Tibial artery (tissue), 4 donors: ENCODE measurements around the gene UBXN1.
"Not testable (repeated sequence)": the region's sequence is repeated elsewhere in the genome, so short reads cannot be mapped to it uniquely, and the experiment has no call there.

Experiments
- DNase-seq, 2 donors: peaks; one replicate each; pipeline ENCODE4 v3.0.0-alpha.2; 2019
- H3K27ac ChIP-seq, 2 donors: fragments of 200-600 bp; sonication (generic) in 1 of 2; 1 replicate in 1 of 2; 2 replicates in 1 of 2; pipeline ENCODE4 v1.5.1; 2018 to 2019; ENCODE audit warnings: mild to moderate bottlenecking in 1 of 2
- H3K27me3 ChIP-seq, 2 donors: fragments of 200-600 bp; sonication (generic) in 1 of 2; one replicate each; pipeline versions ENCODE4 v1.5.1 to v1.6.0; 2016 to 2019
- H3K36me3 ChIP-seq, 3 donors: fragments of 200-600 bp; sonication (generic) in 2 of 3; one replicate each; pipeline ENCODE4 v1.5.1; 2016 to 2019; ENCODE audit warnings: mild to moderate bottlenecking in 2 of 3
- H3K4me1 ChIP-seq, 4 donors: fragments of 200-600 bp; sonication (generic) in 2 of 4; 1 replicate in 3 of 4; 2 replicates in 1 of 4; pipeline ENCODE4 v1.5.1; 2016 to 2019
- H3K4me3 ChIP-seq, 2 donors: fragments of 200-600 bp; sonication (generic) in 1 of 2; 1 replicate in 1 of 2; 2 replicates in 1 of 2; pipeline ENCODE4 v1.5.1; 2018 to 2019; ENCODE audit warnings: mild to moderate bottlenecking in 2 of 2
- H3K9me3 ChIP-seq, 3 donors: fragments of 200-600 bp; sonication (generic) in 1 of 3; one replicate each; pipeline ENCODE4 v1.5.1; 2016 to 2019
- CTCF ChIP-seq, 2 experiments: fragments of 200-600 bp in 1 of 2; fragments of 450-650 bp in 1 of 2; IDR thresholded peaks; one replicate each; pipeline ENCODE4 v1.5.1; 2017 to 2019; ENCODE audit warnings: antibody characterized with exemption in 2 of 2, mild to moderate bottlenecking in 1 of 2, moderate library complexity in 1 of 2
- intact Hi-C: fragments of 100-400 bp; cut with DNase I; formaldehyde crosslinking; loops from one replicate; pipeline ENCODE4 v1.15.0; 2023; ENCODE audit warnings: low total_unique reads

UBXN1 gene

GRCh38 chr11:62664405-62665074, 14.3 kb downstream of the UBXN1 start:
- Histone ChIP-seq H3K4me1 (peaks cover 7 to 34% (median 20%) of the 10 kb centered on the region in 4 donors), H3K36me3 (peaks cover 8 to 27% (median 10%) of the 10 kb centered on the region in 3 donors), H3K9me3 (no peaks in the 10 kb centered on the region), H3K27ac (peak overlapping the region; percentile 87 to 96), H3K4me3 (peak overlapping the region; percentile 87 to 96), H3K27me3 (no peaks in the 10 kb centered on the region)
- no peak for TF ChIP-seq CTCF (IDR thresholded peaks at IDR 0.05)
- intact Hi-C loops = no loop called here
- DNase-seq = no peak

DNA sequence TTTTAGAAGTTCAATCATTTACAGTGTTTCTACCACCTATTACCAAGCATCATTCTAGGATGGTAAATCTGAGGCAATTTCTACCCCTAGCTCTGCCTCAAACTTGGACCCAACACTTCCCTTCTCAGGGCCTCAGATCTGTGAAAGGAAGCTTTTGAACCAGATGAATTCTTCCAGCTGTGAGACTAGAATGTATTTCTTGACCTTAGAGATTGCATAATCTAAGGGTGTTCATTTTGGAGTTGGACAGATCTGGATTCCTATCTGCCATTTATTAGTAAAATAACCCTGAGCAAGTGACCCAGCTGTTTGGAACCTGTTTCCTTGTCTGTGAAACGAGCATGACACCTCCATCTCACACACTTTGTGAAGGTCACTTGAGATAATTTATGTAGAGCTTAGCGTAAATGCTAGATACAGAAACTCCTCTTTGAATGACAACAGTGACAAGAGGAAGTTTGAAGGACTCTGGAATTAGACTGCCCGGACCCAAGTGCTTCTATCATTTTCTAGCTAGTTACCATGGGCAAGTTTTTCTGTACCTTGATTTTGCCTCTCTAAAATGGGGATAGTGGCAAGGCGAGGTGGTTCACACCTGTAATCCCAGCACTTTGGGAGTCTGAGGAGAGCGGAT, 22.0 kb downstream of the UBXN1 start:
- Histone ChIP-seq H3K36me3 (no peaks in the 10 kb centered on the region), H3K4me1 (peaks cover 0 to 8% (median 6%) of the 10 kb centered on the region in 4 donors), H3K27ac (no peak overlapping the region), H3K27me3 (no peaks in the 10 kb centered on the region), H3K4me3 (no peak overlapping the region), H3K9me3 (no peaks in the 10 kb centered on the region)
- no peak for TF ChIP-seq CTCF (IDR thresholded peaks at IDR 0.05)
- no peak for DNase-seq
- intact Hi-C loops = no loop called here

GRCh38 chr11:62654297-62654696, 24.6 kb downstream of the UBXN1 start:
- H3K9me3 ChIP-seq = no peaks in the 10 kb centered on the region
- H3K27me3 ChIP-seq = no peaks in the 10 kb centered on the region
- H3K4me3 ChIP-seq = no peak overlapping the region
- H3K36me3 ChIP-seq = peaks cover 4 to 14% (median 7%) of the 10 kb centered on the region in 3 donors
- intact Hi-C loops = no loop called here
- H3K27ac ChIP-seq = no peak overlapping the region
- H3K4me1 ChIP-seq = peaks cover 0 to 15% (median 10%) of the 10 kb centered on the region in 4 donors
- no peak for TF ChIP-seq CTCF (IDR thresholded peaks at IDR 0.05)
- DNase-seq = no peak

DNA sequence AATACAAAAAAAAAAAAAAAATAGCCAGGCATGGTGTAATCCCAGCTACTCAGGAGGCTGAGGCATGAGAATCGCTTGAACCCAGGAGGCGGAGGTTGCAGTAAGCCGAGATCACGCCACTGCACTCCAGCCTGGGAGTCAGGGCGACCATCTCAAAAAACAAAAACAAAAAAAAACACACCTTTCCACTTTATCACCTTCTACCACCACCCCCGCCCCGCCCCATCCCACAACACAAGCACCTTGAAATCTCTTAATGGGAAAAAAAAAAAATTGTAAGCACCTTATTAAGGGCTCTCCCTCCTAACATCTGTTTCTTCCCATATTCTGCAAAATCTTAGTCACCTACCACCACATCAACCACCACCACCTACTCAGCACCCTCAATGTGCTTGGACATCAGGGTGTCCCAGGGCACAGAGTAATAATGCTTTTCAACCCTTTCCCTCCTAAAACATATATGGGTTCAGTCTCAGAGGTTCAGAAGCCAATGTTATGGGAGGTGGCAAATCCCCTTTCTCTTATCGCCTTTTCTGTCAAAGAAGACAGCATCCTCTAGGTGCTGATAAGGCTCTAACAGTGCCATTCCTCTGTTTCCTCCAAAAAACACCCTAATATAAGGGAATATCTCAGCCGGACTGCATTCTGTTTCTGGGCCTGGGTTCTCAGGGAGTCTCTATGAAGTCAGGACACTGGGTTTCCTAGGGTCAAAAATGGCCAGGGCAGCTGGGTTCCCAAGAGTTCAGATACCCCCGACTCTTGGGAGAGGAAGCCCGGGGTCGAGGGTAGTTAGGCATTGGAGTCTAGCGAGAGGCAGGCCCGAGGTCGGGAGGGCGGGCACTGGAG, 26.5 kb downstream of the UBXN1 start:
- peaks cover 0 to 18% (median 11%) of the 10 kb centered on the region in 4 donors for H3K4me1 ChIP-seq
- no peaks in the 10 kb centered on the region for H3K9me3 ChIP-seq
- H3K27ac ChIP-seq = peak overlapping the region; percentile 81 to 96
- no peaks in the 10 kb centered on the region for H3K27me3 ChIP-seq
- peak overlapping the region; percentile 60 to 96 for H3K4me3 ChIP-seq
- peaks cover 12 to 33% (median 23%) of the 10 kb centered on the region in 3 donors for H3K36me3 ChIP-seq
- DNase-seq = no peak
- no peak for TF ChIP-seq CTCF (IDR thresholded peaks at IDR 0.05)
- intact Hi-C loops = no loop called here

GRCh38 chr11:62650283-62650682, 28.6 kb downstream of the UBXN1 start:
- H3K27ac ChIP-seq, H3K27me3 ChIP-seq, DNase-seq, intact Hi-C loops, H3K9me3 ChIP-seq, H3K4me3 ChIP-seq: not testable (repeated sequence)
- peaks cover 12 to 33% (median 23%) of the 10 kb centered on the region in 3 donors for H3K36me3 ChIP-seq
- peaks cover 0 to 31% (median 21%) of the 10 kb centered on the region in 4 donors for H3K4me1 ChIP-seq
